Activated CD8-positive, alpha-beta memory T cell treated with anti-CD3 and anti-CD28 coated beads, Interleukin-2, amount 50 U/mL, for 24 hours (primary cell): Measurements from ENCODE around the gene HOXC13.

Experiments used
- DNase-seq: peaks from one replicate; pipeline ENCODE4 v3.0.0-alpha.2; 2020; ENCODE audit errors: extremely low read depth

The HOXC13 gene

GRCh38 chr12:53938326-53939140 lies at the start of gene HOXC13:
Gene HOXC13, plus strand, starts transcription at chr12:53938831. Its CDS starts 76 bp downstream, at chr12:53938907.
- DNase-seq, result peak; percentile 25

- no peak for DNase-seq
Observed at GRCh38 chr12:53890081-53890480, 48.5 kb upstream of the HOXC13 start.

GRCh38 chr12:53892762-53893395 lies 45.8 kb upstream of the HOXC13 start:
- no peak for DNase-seq

- no peak for DNase-seq
Observed at GRCh38 chr12:53899230-53899629, 39.4 kb upstream of the HOXC13 start.

- no peak for DNase-seq
Observed at GRCh38 chr12:53907103-53907502, 31.5 kb upstream of the HOXC13 start.

- no peak for DNase-seq
Observed at GRCh38 chr12:53916788-53917655, 21.6 kb upstream of the HOXC13 start.

- DNase-seq, result no peak
Observed at GRCh38 chr12:53924521-53925405, 13.9 kb upstream of the HOXC13 start.

- no peak for DNase-seq
Observed at GRCh38 chr12:53927220-53928029, 11.2 kb upstream of the HOXC13 start.

- no peak for DNase-seq
Observed at GRCh38 chr12:53928054-53928835, 10.4 kb upstream of the HOXC13 start.

- no peak for DNase-seq
Observed at GRCh38 chr12:53929527-53929926, 9.1 kb upstream of the HOXC13 start.

- DNase-seq, result no peak
Observed at GRCh38 chr12:53930591-53931255, 7.9 kb upstream of the HOXC13 start.

- DNase-seq, result no peak
Observed at GRCh38 chr12:53931844-53932581, 6.6 kb upstream of the HOXC13 start.

GRCh38 chr12:53932915-53933314 lies 5.7 kb upstream of the HOXC13 start:
- DNase-seq, result no peak

- DNase-seq, result no peak
Observed at GRCh38 chr12:53935383-53936341, 3.0 kb upstream of the HOXC13 start.

GRCh38 chr12:53937099-53937498 lies 1.5 kb upstream of the HOXC13 start:
- no peak for DNase-seq

- DNase-seq, result no peak
Observed at GRCh38 chr12:53937596-53938325, 870 bp upstream of the HOXC13 start.
